Suprapubic skin (tissue), 4 donors: Measurements from ENCODE around the gene CRACR2B.

Experiments
- CTCF ChIP-seq, 2 donors: fragments of 200-600 bp in 1 of 2; fragments of 450-650 bp in 1 of 2; sonication (generic) in 1 of 2; IDR thresholded peaks; one replicate each; pipeline ENCODE4 v1.5.1; 2016 to 2019; ENCODE audit warnings: antibody characterized with exemption in 2 of 2, mild to moderate bottlenecking in 1 of 2, moderate library complexity in 1 of 2
- EP300 ChIP-seq: sonication (generic); formaldehyde crosslinking; IDR thresholded peaks from one replicate; pipeline ENCODE4 v1.6.1; 2017; ENCODE audit warnings: antibody characterized with exemption
- POLR2A ChIP-seq, 2 donors: fragments of 450-650 bp; IDR thresholded peaks; one replicate each; pipeline ENCODE4 v1.6.1; 2017; ENCODE audit warnings: antibody characterized with exemption in 2 of 2, mild to moderate bottlenecking in 2 of 2, moderate library complexity in 2 of 2
- POLR2AphosphoS5 ChIP-seq, 3 donors: sonication (generic); formaldehyde crosslinking; IDR thresholded peaks; one replicate each; pipeline ENCODE4 v1.6.1; 2017; ENCODE audit warnings: antibody characterized with exemption in 3 of 3

DNA sequence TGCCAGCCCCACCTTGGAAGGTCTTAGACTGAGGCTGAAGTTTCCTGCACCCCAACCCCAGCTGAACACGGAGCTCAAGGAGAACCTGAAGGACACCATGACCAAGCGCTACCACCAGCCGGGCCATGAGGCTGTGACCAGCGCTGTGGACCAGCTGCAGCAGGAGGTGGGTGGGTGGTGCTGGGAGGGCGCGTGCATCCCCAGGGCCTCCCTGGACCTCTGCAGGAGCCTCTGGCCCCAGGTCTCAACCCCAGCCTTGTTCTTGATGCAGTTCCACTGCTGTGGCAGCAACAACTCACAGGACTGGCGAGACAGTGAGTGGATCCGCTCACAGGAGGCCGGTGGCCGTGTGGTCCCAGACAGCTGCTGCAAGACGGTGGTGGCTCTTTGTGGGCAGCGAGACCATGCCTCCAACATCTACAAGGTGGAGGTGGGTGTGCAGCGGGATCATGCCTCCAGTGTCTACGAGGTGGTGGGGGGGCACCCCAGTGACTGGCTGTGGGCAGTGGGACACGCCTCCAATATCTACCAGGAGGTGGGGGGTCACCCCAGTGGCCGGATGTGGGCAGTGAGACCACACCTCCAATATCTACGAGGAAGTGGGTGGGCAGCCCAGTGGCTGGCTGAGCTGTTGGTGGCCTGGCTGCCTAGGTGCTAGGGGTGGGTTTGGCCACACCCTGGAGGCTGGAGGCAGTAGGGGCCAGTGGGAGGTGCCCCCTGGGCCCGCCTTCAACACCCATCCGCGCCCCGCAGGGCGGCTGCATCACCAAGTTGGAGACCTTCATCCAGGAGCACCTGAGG is 9.7 kb downstream of the CRACR2B start:
- no peak for TF ChIP-seq CTCF (IDR thresholded peaks at IDR 0.05)
- TF ChIP-seq POLR2A (IDR thresholded peaks at IDR 0.05) = no peak
- TF ChIP-seq EP300 = no peak
- TF ChIP-seq POLR2AphosphoS5 (IDR thresholded peaks at IDR 0.05) = no peak
